GM12878 (cell line): Measurements from ENCODE around the gene NR2F1-AS1. TPM values are rescaled to one million over a fixed set of nuclear protein-coding genes. Genes with fewer than 3 reads are reported as not detected.

Experiments used
- ATAC-seq: fragments of 200-7000 bp; cut with Tn5 transposase; 3 replicates; pipeline ENCODE4 v1.9.1; 2020; ENCODE audit warnings: mild to moderate bottlenecking, moderate library complexity
- BruUV-seq: library from RNA; stranded (reverse); fragments of 400-500 nt; replicated peaks from 2 replicates; lab custom pipeline; 2021; lab: Mats Ljungman, UMichigan
- CTCF ChIA-PET: fragments of 300-600 bp; sonication (Branson Sonifier 250); formaldehyde crosslinking; extraction: SDS; loops from one replicate; lab custom pipeline; 2021; ENCODE audit warnings: inconsistent platforms; lab: Yijun Ruan, JAX
- POLR2A ChIA-PET: fragments of 350-600 bp; formaldehyde crosslinking; extraction: SDS; loops from one replicate; lab custom pipeline; 2021; ENCODE audit warnings: inconsistent platforms; lab: Charles Lee
- RAD21 ChIA-PET: fragments of 300-600 bp; sonication (Branson Sonifier 250); formaldehyde crosslinking; loops from one replicate; lab custom pipeline; 2023; ENCODE audit warnings: antibody characterized with exemption; ENCODE audit not compliant: unreplicated experiment; lab: Charles Lee
- SMC1A ChIA-PET: fragments of 300-600 bp; sonication (Branson Sonifier 250); formaldehyde crosslinking; loops from one replicate; lab custom pipeline; 2023; ENCODE audit not compliant: unreplicated experiment, uncharacterized antibody; lab: Charles Lee
- DNase-seq: peaks from one replicate; pipeline ENCODE4 v3.0.0-alpha.2; 2011; ENCODE audit warnings: low read depth, low spot score
- FAIRE-seq: peaks from 3 replicates; lab custom pipeline; 2011; peaks lifted over from hg19 to GRCh38; lab: Jason Lieb, UNC
- H2AFZ ChIP-seq: 2 replicates; pipeline ENCODE4 v1.6.0; 2011; ENCODE audit warnings: low read depth, low read length, control low read depth; ENCODE audit not compliant: control insufficient read depth
- H3K27ac ChIP-seq: 2 replicates; pipeline ENCODE4 v1.5.1; 2011; ENCODE audit warnings: control low read depth; ENCODE audit not compliant: control insufficient read depth, insufficient read depth
- H3K27me3 ChIP-seq, 2 experiments: replicated peaks in 1 of 2; 2 replicates each; pipeline versions ENCODE4 v1.6.0 to v1.6.1; 2011; ENCODE audit warnings: low read length in 1 of 2; ENCODE audit not compliant: control insufficient read depth in 2 of 2, insufficient read depth in 2 of 2
- H3K36me3 ChIP-seq, 2 experiments: 2 replicates each; pipeline ENCODE4 v1.5.1; 2011; ENCODE audit warnings: low read length in 1 of 2; ENCODE audit not compliant: control insufficient read depth in 2 of 2, insufficient read depth in 2 of 2
- H3K4me1 ChIP-seq: 2 replicates; pipeline ENCODE4 v1.6.1; 2011; ENCODE audit warnings: mild to moderate bottlenecking, low read length, moderate library complexity, mixed read lengths; ENCODE audit not compliant: control insufficient read depth, insufficient read depth
- H3K4me2 ChIP-seq: 2 replicates; pipeline ENCODE4 v1.6.0; 2011; ENCODE audit warnings: control low read depth; ENCODE audit not compliant: control insufficient read depth, insufficient read depth
- H3K4me3 ChIP-seq: fragments of 200-600 bp; sonication (generic); 2 replicates; pipeline ENCODE4 v1.5.1; 2016
- H3K79me2 ChIP-seq: 2 replicates; pipeline ENCODE4 v1.6.0; 2011; ENCODE audit warnings: low read length; ENCODE audit not compliant: control insufficient read depth, insufficient read depth
- H3K9ac ChIP-seq: 2 replicates; pipeline ENCODE4 v1.8.0; 2011; ENCODE audit warnings: low read length, control low read depth, mixed read lengths; ENCODE audit not compliant: control insufficient read depth, insufficient read depth
- H3K9me3 ChIP-seq: replicated peaks from 3 replicates; pipeline ENCODE4 v1.5.1; 2011; ENCODE audit warnings: mild to moderate bottlenecking, low read length; ENCODE audit not compliant: control insufficient read depth, insufficient read depth
- H4K20me1 ChIP-seq: 2 replicates; pipeline ENCODE4 v1.6.0; 2011; ENCODE audit not compliant: control insufficient read depth, insufficient read depth
- BRCA1 ChIP-seq: IDR thresholded peaks from 2 replicates; pipeline ENCODE4 v1.6.1; 2011; ENCODE audit warnings: low read depth, low read length, improper control_type of control experiment
- CBFB ChIP-seq: IDR thresholded peaks from 2 replicates; pipeline ENCODE4 v1.6.1; 2016; ENCODE audit warnings: antibody characterized with exemption, low read depth
- ESRRA ChIP-seq: IDR thresholded peaks from 2 replicates; pipeline ENCODE4 v1.6.1; 2012; ENCODE audit warnings: mild to moderate bottlenecking, low read length, improper control_type of control experiment
- MYB ChIP-seq: fragments of 150-350 bp; IDR thresholded peaks from 2 replicates; pipeline ENCODE4 v1.6.1; 2014; ENCODE audit warnings: mild to moderate bottlenecking, low read depth, low read length, borderline replicate concordance
- NR2C2 ChIP-seq: IDR thresholded peaks from 2 replicates; pipeline ENCODE4 v1.6.1; 2011; ENCODE audit warnings: borderline replicate concordance, low read depth; ENCODE audit not compliant: control insufficient read depth, insufficient read length
- SIN3A ChIP-seq: IDR thresholded peaks from 2 replicates; pipeline ENCODE4 v1.6.1; 2012; ENCODE audit warnings: low read depth, low read length, improper control_type of control experiment
- SRF ChIP-seq, 2 experiments: IDR thresholded peaks; 2 replicates each; pipeline ENCODE4 v1.6.1; 2011; ENCODE audit warnings: low read depth in 2 of 2, low read length in 2 of 2, mild to moderate bottlenecking in 1 of 2, moderate library complexity in 1 of 2
- YBX1 ChIP-seq: fragments of 450-650 bp; IDR thresholded peaks from 2 replicates; pipeline ENCODE4 v1.6.1; 2016; ENCODE audit warnings: antibody characterized with exemption
- ZSCAN29 ChIP-seq: fragments of 450-650 bp; IDR thresholded peaks from 2 replicates; pipeline ENCODE4 v1.6.1; 2017; ENCODE audit warnings: mild to moderate bottlenecking, moderate library complexity
- WGBS: methylation state at CpG from one replicate; pipeline ENCODE4 v1.1.6; 2016; ENCODE audit warnings: low lambda C conversion rate; ENCODE audit not compliant: insufficient replicate concordance, insufficient coverage; ENCODE audit errors: missing lambda C conversion rate; 5-methylcytosine and 5-hydroxymethylcytosine counted together
- in situ Hi-C: fragments of 300-500 bp; cut with MboI; formaldehyde crosslinking; loops from 9 replicates; pipeline ENCODE4 v1.14.3; 2018; ENCODE audit warnings: mixed read lengths
- intact Hi-C: fragments of 100-400 bp; cut with micrococcal nuclease; formaldehyde crosslinking; loops from one replicate; pipeline ENCODE4 v1.14.2; 2022; ENCODE audit not compliant: unreplicated experiment
- polyA plus RNA-seq, 11 experiments: library from polyadenylated mRNA; depleted of rRNA in 4 of 11; unstranded in 6 of 11; stranded (reverse) in 5 of 11; fragments of >200 nt; fragmentation: Nextera tagmentation in 4 of 11; fragmentation: Illumina TruSeq in 1 of 11; extraction: Ambion mirVana in 4 of 11; extraction: Trizol in 1 of 11; gene quantifications; 1 replicate in 1 of 11; 2 replicates in 10 of 11; pipeline versions ENCODE4 v1.2.1 to v1.2.3, GENCODE V29; 2011 to 2016; ENCODE audit warnings: inconsistent platforms in 2 of 11, missing spikeins in 2 of 11, low read depth in 1 of 11
- total RNA-seq, 4 experiments: library from RNA; depleted of rRNA in 3 of 4; stranded (reverse); fragments of >200 nt in 3 of 4; fragmentation: Illumina TruSeq in 1 of 4; extraction: Trizol in 1 of 4; gene quantifications; 2 replicates each; pipeline versions ENCODE4 v1.2.1 to v1.2.3, GENCODE V29; 2013 to 2021
- TF ChIP-seq, protein P1 (sequence below): fragments of 450-650 bp; IDR thresholded peaks from 2 replicates; pipeline ENCODE4 v1.6.1; 2017; ENCODE audit warnings: borderline replicate concordance
- TF ChIP-seq, protein P2 (sequence below): IDR thresholded peaks from 2 replicates; pipeline ENCODE4 v1.6.1; 2012; ENCODE audit warnings: improper control_type of control experiment, low read depth, low read length; ENCODE audit not compliant: insufficient replicate concordance
- TF ChIP-seq, protein P3 (sequence below): fragments of 150-350 bp; IDR thresholded peaks from 2 replicates; pipeline ENCODE4 v1.6.1; 2016; ENCODE audit warnings: low read depth, low read length
- TF ChIP-seq, protein P4 (sequence below): fragments of 450-650 bp; IDR thresholded peaks from 2 replicates; pipeline ENCODE4 v1.6.1; 2014; ENCODE audit warnings: mild to moderate bottlenecking

The NR2F1-AS1 gene
- total and polyA plus RNA-seq, 10 of the 15 experiments (the other 5 are each of a cell fraction or from before 2014, with no cell fraction given) = 0.11 to 0.85 (median 0.27) TPM

DNA sequence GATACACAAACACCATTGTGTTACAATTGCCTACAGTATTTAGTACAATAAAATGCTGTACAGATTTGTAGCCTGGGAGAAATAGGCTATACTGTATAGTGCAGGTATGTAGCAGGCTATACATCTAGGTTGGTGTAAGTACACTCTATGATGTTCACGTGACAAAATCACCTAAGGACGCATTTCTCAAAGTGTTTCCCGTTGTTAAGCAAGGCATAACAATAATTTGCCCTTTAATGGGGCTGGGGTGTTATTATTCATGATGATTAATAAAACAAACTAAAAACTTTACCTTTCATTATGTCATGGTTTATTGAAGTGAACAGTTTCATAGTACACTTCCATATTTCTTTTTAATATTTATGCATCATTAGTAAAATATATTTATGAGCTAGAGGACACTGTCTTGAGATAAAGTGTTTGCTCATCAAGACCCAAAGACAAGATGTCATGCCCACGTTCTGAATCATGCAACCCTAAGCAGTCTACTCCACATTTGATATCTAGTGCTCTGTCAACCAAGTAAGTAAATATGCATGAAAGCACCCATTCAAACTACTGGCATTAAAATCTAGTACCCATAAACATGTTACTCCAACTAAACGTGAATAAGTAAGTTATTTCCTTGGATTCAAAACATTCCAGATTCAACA is 220.5 kb downstream of the NR2F1-AS1 start:
- intact Hi-C loops (no loop called here), in situ Hi-C loops (no loop called here)
- no peaks in the 10 kb centered on the region for H4K20me1 ChIP-seq
- WGBS = 2% methylated on average over 5 of the region's 5 CpGs
- no peak overlapping the region for H3K9ac ChIP-seq
- no peak for FAIRE-seq
- ChIA-PET CTCF (interaction anchor here (0.8 kb wide), 1 partner anchor 268 kb away, joined by 3 read pairs; no protein-coding TSS in a partner anchor), POLR2A (no interaction called here), SMC1A (no interaction called here), RAD21 (no interaction called here)
- no peak overlapping the region for H3K27ac ChIP-seq
- DNase-seq = no peak
- no peak for ATAC-seq
- H3K36me3 ChIP-seq = no peaks in the 10 kb centered on the region
- H2AFZ ChIP-seq = no peak overlapping the region
- H3K4me3 ChIP-seq = no peak overlapping the region
- H3K27me3 ChIP-seq = no peaks in the 10 kb centered on the region
- no TSS peak for BruUV-seq
- H3K79me2 ChIP-seq = no peaks in the 10 kb centered on the region
- no peaks in the 10 kb centered on the region for H3K9me3 ChIP-seq
- H3K4me1 ChIP-seq = no peaks in the 10 kb centered on the region
- H3K4me2 ChIP-seq = no peak overlapping the region
- TF ChIP-seq YBX1 (no peak), ZSCAN29 (no peak), ESRRA (no peak), CBFB (no peak), BRCA1 (no peak), SRF (IDR thresholded peaks at IDR 0.05; ENCODE audit: low read depth in 2 of 2, low read length in 2 of 2) (no peak), SIN3A (no peak), NR2C2 (no peak), MYB (no peak)
- TF ChIP-seq, protein P1, sequence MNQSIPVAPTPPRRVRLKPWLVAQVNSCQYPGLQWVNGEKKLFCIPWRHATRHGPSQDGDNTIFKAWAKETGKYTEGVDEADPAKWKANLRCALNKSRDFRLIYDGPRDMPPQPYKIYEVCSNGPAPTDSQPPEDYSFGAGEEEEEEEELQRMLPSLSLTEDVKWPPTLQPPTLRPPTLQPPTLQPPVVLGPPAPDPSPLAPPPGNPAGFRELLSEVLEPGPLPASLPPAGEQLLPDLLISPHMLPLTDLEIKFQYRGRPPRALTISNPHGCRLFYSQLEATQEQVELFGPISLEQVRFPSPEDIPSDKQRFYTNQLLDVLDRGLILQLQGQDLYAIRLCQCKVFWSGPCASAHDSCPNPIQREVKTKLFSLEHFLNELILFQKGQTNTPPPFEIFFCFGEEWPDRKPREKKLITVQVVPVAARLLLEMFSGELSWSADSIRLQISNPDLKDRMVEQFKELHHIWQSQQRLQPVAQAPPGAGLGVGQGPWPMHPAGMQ = no peak
- TF ChIP-seq, protein P2, sequence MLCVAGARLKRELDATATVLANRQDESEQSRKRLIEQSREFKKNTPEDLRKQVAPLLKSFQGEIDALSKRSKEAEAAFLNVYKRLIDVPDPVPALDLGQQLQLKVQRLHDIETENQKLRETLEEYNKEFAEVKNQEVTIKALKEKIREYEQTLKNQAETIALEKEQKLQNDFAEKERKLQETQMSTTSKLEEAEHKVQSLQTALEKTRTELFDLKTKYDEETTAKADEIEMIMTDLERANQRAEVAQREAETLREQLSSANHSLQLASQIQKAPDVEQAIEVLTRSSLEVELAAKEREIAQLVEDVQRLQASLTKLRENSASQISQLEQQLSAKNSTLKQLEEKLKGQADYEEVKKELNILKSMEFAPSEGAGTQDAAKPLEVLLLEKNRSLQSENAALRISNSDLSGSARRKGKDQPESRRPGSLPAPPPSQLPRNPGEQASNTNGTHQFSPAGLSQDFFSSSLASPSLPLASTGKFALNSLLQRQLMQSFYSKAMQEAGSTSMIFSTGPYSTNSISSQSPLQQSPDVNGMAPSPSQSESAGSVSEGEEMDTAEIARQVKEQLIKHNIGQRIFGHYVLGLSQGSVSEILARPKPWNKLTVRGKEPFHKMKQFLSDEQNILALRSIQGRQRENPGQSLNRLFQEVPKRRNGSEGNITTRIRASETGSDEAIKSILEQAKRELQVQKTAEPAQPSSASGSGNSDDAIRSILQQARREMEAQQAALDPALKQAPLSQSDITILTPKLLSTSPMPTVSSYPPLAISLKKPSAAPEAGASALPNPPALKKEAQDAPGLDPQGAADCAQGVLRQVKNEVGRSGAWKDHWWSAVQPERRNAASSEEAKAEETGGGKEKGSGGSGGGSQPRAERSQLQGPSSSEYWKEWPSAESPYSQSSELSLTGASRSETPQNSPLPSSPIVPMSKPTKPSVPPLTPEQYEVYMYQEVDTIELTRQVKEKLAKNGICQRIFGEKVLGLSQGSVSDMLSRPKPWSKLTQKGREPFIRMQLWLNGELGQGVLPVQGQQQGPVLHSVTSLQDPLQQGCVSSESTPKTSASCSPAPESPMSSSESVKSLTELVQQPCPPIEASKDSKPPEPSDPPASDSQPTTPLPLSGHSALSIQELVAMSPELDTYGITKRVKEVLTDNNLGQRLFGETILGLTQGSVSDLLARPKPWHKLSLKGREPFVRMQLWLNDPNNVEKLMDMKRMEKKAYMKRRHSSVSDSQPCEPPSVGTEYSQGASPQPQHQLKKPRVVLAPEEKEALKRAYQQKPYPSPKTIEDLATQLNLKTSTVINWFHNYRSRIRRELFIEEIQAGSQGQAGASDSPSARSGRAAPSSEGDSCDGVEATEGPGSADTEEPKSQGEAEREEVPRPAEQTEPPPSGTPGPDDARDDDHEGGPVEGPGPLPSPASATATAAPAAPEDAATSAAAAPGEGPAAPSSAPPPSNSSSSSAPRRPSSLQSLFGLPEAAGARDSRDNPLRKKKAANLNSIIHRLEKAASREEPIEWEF = no peak
- TF ChIP-seq, protein P3, sequence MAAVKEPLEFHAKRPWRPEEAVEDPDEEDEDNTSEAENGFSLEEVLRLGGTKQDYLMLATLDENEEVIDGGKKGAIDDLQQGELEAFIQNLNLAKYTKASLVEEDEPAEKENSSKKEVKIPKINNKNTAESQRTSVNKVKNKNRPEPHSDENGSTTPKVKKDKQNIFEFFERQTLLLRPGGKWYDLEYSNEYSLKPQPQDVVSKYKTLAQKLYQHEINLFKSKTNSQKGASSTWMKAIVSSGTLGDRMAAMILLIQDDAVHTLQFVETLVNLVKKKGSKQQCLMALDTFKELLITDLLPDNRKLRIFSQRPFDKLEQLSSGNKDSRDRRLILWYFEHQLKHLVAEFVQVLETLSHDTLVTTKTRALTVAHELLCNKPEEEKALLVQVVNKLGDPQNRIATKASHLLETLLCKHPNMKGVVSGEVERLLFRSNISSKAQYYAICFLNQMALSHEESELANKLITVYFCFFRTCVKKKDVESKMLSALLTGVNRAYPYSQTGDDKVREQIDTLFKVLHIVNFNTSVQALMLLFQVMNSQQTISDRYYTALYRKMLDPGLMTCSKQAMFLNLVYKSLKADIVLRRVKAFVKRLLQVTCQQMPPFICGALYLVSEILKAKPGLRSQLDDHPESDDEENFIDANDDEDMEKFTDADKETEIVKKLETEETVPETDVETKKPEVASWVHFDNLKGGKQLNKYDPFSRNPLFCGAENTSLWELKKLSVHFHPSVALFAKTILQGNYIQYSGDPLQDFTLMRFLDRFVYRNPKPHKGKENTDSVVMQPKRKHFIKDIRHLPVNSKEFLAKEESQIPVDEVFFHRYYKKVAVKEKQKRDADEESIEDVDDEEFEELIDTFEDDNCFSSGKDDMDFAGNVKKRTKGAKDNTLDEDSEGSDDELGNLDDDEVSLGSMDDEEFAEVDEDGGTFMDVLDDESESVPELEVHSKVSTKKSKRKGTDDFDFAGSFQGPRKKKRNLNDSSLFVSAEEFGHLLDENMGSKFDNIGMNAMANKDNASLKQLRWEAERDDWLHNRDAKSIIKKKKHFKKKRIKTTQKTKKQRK = no peak
- TF ChIP-seq, protein P4, sequence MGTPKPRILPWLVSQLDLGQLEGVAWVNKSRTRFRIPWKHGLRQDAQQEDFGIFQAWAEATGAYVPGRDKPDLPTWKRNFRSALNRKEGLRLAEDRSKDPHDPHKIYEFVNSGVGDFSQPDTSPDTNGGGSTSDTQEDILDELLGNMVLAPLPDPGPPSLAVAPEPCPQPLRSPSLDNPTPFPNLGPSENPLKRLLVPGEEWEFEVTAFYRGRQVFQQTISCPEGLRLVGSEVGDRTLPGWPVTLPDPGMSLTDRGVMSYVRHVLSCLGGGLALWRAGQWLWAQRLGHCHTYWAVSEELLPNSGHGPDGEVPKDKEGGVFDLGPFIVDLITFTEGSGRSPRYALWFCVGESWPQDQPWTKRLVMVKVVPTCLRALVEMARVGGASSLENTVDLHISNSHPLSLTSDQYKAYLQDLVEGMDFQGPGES = no peak
